KOPT-K1 (cell line): ENCODE measurements around the gene KANK4.

Experiments used
- H3K27ac ChIP-seq: fragments of 200-600 bp; sonication (generic); 2 replicates; pipeline ENCODE4 v1.5.1; 2016; ENCODE audit warnings: antibody characterized with exemption, mild to moderate bottlenecking, low read depth, low read length; ENCODE audit not compliant: poor library complexity, severe bottlenecking
- H3K36me3 ChIP-seq: fragments of 200-600 bp; sonication (generic); 2 replicates; pipeline ENCODE4 v1.5.1; 2017; ENCODE audit warnings: antibody characterized with exemption, mild to moderate bottlenecking, low read length, moderate library complexity; ENCODE audit not compliant: insufficient read depth
- H3K9me3 ChIP-seq: fragments of 200-600 bp; sonication (generic); 2 replicates; pipeline ENCODE4 v1.5.1; 2017; ENCODE audit warnings: antibody characterized with exemption, low read length, mild to moderate bottlenecking; ENCODE audit not compliant: insufficient read depth, poor library complexity, severe bottlenecking

KANK4 gene

DNA sequence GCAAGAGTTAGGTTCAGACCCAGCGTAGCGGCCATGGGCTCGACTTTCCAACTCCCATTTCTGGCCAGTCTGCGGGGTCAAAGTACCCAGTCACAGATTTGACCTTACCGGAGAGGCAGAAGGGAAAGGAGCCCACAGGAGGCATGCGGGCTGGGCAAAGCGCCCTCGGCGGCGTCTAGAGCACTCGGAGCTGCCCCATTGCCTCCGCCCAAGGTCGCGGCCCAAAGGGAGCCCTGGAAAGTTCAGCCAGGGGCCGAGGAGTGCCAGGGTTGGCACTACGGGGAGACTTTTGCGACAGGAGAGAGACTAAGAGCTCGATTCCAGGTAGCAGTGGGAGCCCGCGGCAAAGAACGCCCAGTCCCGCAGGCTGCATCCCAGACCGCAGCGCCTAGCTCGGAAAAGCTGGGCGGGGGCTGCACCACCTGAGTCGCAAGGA lies 896 bp downstream of the KANK4 start:
- Histone ChIP-seq H3K27ac (no peak overlapping the region), H3K9me3 (no peaks in the 10 kb centered on the region), H3K36me3 (no peaks in the 10 kb centered on the region)

DNA sequence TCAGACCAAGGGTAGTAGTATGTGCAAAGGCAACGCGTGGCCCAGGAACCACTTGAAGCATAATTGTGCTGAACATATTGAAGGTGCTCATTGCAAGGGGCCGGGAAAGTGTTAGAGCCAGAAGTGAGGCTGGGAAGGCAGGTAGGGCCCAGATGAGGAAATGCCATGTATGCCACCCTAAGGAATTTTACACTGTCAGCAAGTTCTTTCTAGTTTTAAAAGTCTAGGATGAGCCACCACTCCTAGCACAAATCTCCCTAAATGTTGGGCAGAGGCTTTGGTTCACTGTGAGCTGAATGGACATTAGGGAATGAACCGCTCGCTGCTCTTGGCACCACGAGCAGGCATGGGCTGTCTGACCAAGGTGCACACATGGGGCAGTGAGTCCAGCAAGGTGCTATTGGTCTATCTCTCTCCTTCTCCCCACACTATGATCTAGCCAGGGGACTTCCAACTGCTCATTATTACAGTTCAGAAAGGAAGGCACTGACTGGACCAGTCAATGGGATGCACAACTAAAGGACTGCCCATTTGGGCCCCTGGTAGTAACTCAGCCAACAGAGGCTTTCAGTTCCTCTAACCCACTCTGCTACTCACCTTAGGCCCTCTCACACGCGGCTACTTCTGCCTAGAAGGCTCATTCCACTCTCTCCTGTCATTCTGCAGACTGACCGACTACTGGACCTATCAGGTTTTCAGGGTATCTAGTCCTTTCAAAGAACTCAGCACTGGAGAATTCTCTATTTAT lies 2.0 kb downstream of the KANK4 start:
- no peaks in the 10 kb centered on the region for H3K36me3 ChIP-seq
- H3K9me3 ChIP-seq = no peaks in the 10 kb centered on the region
- H3K27ac ChIP-seq = no peak overlapping the region

DNA sequence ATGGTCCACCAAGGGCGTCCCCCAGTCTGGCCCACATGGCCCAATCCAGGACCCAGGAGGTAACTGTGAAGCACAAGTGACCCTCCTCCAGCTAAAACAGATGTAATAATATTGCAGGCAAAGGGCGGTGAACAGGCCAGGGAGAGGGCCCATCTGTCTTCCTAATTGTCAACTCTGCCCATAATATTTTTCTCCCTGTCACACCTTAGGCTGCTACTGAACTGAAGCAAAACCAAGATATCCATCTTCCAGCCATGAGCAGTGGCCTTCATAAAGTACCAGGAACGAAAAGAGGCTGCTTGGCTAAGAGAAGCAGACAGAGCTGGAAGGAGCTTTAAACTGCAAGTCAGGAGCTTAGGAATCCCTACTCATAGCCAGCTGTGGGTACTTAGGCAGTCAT lies 3.1 kb downstream of the KANK4 start:
- H3K9me3 ChIP-seq = no peaks in the 10 kb centered on the region
- H3K27ac ChIP-seq = no peak overlapping the region
- H3K36me3 ChIP-seq = no peaks in the 10 kb centered on the region

DNA sequence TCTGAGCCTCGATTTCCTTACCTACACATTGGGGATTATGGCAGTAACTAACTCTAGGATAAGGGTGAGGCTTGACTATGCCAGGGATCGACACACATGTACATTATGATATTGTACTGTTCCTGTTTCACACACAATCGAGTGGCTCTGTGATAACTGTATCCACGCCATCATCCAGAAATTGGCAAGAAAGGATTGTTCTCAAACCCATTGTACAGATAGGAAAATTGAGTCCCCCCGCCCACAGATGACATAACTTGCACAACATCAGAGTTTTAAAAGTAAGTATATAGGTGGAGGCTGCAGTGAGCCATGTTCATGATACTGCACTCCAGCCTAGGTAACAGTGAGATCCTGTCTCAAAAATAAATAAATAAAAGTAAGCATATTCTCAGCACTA lies 3.8 kb downstream of the KANK4 start:
- no peaks in the 10 kb centered on the region for H3K36me3 ChIP-seq

DNA sequence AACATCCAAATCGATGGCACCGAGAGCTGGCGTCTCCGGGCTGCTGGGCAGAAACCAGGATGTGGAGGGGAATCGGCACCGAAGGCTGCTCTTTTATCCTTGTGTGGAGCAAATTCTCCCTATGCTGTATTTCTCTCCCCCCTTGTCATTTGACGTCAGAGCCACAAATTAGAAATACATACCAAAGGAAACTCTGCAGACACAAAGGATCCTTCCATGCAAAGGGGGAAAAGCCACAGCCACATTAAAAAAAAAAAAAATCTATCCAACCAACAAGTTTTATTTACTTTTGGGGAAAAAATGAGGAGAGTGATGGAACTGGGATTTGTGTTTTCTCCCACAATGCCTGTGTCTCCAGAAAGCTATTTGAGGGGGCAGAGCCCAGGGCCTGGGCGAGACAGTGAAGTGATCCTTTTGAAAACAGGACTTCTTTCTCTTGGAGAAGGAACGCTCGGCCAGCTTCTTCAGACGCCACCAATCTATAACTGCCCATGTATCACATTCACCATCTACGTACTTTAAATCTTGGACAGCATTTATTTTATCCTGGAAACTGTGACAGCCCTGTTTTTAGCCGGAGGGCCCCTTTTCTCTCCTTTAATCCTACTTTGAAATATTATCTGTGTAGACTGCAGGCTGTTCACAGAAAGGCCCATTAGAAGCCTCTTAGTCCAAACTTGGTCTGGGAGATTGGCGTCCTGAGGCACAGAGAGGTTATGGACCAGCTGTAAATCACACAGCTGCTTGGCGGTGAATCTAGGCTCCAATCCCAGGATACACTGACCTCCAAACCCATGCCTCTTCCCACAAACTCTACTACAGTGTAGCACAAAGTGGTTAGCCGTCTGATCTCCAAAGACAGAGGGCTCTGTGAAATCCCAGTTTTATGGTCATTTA lies 4.5 kb downstream of the KANK4 start:
- Histone ChIP-seq H3K36me3 (no peaks in the 10 kb centered on the region), H3K9me3 (no peaks in the 10 kb centered on the region)

More for the DNA sequence above, 3.8 kb downstream of the KANK4 start:
- Histone ChIP-seq H3K27ac (no peak overlapping the region), H3K9me3 (no peaks in the 10 kb centered on the region)

DNA sequence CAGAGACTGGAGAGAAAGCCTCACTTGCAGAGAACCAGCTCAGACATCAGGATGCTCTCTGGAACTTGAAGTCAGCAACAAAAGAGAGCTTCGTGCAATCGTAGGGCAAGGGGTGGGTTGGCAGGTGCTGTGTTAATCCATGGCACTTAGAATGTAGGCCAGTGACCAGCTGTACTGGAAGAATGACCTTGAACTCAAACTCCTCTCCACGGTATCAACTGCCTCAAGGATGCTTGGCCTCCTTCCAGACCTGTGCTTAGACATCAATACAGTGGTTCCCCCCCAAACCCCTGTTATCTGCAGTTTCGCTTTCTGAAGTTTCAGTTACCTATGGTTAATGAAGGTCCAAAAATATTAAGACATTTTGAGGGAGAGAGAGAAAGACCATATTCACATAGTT lies 6.5 kb downstream of the KANK4 start:
- Histone ChIP-seq H3K36me3 (no peaks in the 10 kb centered on the region), H3K27ac (no peak overlapping the region), H3K9me3 (no peaks in the 10 kb centered on the region)

More for the DNA sequence above, 4.5 kb downstream of the KANK4 start:
- H3K27ac ChIP-seq = no peak overlapping the region

DNA sequence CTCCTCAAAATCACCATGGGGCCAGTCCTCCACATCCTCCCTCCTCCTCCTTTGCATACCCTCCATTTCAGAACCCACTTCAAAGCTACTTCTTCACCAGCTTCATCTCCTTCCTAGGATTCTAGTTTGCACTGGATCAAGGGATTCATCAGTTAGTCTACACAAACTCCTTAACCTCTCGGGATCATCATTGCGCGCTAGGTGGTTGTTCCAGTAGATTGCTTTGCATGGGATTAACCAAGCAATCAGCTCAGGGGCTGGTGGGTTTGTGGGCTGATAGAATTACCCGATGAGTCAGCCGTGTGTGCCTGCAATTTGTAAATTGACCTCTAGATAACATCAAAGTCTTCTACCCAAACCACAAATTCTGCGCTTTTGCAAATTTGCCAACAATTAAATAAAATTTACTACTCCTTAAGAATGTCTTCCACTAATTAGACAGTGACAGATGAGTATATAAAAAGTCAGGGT lies 7.7 kb downstream of the KANK4 start:
- no peaks in the 10 kb centered on the region for H3K9me3 ChIP-seq
- no peak overlapping the region for H3K27ac ChIP-seq
- H3K36me3 ChIP-seq = no peaks in the 10 kb centered on the region

DNA sequence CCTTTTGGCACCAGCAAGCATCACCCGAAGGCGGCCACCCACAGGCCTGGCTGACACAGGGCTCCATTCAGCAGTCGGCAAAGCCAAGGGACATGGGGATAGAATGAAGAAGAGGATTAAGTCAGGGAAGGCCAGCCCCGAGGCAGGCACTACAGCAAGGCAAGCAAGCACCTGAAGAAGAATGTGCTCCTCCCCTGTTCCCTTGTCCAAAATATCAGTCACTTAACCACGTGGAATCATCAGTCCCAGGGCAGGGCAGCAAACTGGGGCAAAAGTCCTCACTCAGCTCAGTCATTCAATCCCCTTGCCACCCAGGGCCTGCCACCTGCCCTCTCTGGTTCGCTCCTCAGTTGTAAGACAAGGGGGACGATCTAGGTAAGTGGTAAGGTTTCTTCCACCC lies 9.3 kb downstream of the KANK4 start:
- Histone ChIP-seq H3K27ac (no peak overlapping the region), H3K36me3 (no peaks in the 10 kb centered on the region), H3K9me3 (no peaks in the 10 kb centered on the region)

DNA sequence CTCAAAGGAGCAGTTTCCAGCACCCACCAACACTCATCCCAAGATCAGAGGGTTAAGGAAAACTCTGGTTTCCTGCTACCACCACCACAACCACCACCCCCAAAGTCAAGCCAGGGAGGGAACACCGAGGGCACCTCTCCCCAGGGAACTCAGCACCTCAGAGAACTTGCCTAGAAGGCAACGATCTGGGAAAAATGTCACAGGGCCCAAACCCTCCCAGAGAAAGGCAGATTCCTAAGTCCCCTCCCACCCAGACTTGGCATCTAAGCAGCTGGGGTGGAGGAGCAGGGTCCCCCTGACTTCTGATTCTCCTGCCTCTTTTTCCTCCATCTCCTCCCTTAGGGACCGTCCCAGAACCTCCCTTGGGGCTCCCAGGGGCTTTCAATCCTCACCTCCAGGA lies 10.6 kb downstream of the KANK4 start:
- Histone ChIP-seq H3K9me3 (no peaks in the 10 kb centered on the region), H3K27ac (no peak overlapping the region), H3K36me3 (no peaks in the 10 kb centered on the region)

DNA sequence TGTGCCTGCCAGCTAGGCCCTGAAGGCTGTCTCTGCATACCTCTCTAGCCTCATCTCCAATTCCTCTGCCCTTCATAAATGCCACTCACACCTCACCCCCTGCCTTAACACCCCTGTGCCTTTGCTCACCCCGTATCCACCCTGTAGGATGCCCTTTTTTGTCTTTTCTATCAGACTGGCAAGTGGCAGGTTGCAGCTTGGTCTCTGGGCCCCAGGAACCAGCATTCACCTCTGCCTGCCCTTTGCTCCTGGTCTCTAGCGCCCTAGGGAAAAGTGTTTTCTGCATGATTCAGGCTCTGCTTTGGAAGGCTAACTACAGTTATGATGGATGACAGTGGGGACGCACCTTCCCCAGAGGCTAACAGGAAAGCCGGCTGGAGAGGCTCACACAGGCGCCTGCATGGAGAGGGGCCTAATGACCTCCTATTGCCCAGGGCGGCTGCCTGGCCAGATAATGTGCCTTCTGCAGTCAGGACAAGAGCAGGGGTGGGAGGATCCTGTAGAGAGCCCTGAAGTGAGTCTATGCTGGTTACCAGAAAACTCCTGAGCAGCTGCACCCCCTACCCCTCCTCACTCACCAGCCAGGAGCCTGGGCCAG lies 11.2 kb downstream of the KANK4 start:
- H3K27ac ChIP-seq = no peak overlapping the region
- no peaks in the 10 kb centered on the region for H3K9me3 ChIP-seq
- no peaks in the 10 kb centered on the region for H3K36me3 ChIP-seq

DNA sequence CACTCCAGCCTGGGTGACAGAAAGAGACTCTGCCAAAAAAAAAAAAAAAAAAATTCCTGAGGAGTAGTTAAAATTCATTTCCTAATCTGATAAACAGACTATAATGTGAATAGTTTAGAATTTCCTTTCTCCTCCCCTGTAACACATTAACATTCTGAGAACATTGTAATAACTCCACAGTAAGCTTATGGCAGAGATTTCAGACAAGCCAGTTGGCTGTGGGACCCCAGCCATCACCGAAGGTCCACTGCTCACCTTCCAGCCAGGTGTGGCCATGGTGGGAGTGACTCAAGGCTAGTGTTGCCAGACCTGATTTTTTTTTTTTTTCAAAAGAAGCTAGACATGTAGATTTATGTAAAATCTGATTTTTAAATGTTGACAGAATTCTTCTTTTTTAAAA lies 11.8 kb downstream of the KANK4 start:
- H3K36me3 ChIP-seq = no peaks in the 10 kb centered on the region
- no peak overlapping the region for H3K27ac ChIP-seq
- H3K9me3 ChIP-seq = no peaks in the 10 kb centered on the region

DNA sequence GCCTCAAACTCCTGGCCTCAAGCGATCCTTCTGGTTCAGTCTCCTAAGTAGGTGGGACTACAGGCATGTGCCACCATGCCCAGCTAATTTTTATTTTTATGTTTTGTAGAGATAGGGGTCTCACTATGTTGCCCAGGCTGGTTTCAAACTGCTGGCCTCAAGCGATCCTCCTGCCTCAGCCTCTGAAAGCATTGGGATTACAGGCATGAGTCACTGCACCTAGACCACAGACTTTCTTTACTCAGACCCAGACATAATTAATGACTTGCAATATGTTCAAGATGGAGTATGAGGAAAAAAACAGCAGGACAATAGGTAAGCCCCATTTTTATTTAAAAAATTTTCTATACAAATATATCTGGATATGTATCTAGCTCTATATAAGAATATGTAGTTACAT lies 13.2 kb downstream of the KANK4 start:
- no peaks in the 10 kb centered on the region for H3K36me3 ChIP-seq
- no peak overlapping the region for H3K27ac ChIP-seq
- H3K9me3 ChIP-seq = no peaks in the 10 kb centered on the region

DNA sequence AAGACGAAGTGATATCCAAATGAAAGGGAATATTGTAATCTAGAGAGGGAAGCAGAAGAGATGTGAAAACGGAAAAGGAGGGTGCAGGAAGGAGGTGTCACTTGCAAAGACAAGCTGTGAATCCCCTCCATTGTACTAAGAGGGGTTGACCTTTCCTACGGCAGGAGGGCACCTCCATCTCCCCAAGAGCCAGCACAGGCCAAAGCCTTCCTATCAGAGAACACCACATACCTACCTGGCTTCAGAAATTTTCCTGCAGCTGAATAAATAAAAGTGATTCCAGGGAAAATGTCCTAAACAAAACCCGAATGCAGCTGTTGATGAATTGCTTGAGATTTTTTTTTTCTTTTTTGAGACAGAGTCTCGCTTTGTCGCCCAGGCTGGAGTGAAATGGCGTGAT lies 14.3 kb downstream of the KANK4 start:
- no peaks in the 10 kb centered on the region for H3K9me3 ChIP-seq
- H3K27ac ChIP-seq = no peak overlapping the region
- no peaks in the 10 kb centered on the region for H3K36me3 ChIP-seq

DNA sequence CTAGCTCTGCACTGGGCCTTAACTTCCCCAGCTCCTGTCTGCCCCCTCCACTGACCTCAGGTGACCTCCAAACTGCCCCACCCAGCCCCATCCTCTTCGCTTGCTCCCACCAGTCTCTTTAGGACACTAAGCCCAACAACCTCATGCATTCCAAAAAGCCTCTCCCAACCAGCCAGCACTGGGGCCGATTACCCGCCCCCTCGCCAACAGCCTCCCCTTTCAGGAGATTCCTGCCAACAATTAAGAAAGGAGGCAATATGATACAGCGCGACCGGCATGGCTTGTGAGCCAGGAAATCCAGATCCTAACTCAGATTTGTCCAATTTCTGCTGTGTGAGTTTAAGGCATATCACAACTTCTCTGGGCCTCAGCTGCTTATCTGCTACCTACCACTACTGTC lies 14.7 kb downstream of the KANK4 start:
- no peaks in the 10 kb centered on the region for H3K9me3 ChIP-seq
- no peak overlapping the region for H3K27ac ChIP-seq

DNA sequence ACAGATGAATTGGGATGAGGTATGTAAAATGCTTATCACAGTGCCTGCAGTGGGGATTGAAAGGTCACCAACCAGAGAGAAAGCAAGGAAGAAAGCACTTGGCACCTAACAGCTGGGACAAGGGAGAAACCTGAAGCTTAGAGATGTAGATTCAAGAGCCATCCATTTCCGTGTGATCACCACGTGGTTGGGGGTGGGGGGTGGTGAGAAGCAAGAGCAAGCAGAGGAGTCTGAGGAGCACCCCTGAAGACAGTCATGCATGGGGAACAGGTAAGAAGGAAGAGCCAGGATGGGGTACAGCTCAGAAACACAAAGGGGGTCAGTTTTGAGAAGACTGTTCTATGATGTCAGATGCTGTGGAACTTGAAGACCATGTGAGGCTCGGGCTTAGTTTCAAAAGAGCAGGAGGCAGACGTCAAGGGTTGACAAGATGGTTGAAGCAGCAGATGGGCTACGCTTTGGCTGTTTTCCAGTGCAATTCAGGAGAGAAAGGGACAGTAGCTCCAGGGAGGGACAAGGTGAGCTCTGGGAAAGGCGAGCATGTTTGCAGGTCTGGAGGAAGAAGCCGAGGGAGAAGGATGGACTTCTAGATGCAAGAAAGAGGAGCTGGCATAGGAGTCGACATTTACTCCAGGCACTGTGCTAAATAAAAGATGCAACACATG lies 17.4 kb downstream of the KANK4 start:
- no peak overlapping the region for H3K27ac ChIP-seq
- H3K9me3 ChIP-seq = no peaks in the 10 kb centered on the region
- no peaks in the 10 kb centered on the region for H3K36me3 ChIP-seq

More for the DNA sequence above, 14.7 kb downstream of the KANK4 start:
- no peaks in the 10 kb centered on the region for H3K36me3 ChIP-seq
